ENCODE results near the gene PRKCA.
"Not testable (repeated sequence)": the region's sequence is repeated elsewhere in the genome, so short reads cannot be mapped to it uniquely, and the experiment has no call there.

Gene PRKCA

DNA sequence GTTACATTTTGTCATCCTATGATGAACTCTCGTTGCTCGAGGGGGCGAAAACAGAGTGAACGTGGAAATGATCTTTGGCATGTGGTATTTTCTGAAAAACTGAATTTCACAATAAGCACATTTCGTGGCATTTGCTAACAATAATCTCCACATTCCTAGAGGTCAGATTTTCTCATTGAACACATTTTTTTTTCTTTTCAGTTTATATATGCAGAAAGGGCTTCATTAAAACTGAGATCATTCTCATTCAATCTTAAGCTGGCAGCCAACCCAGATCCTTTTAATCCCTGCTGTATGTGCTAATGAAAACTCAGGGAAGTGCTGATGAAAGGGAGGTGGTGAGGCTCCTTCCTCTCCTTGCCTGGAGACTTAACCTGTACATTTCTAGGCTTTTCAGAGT lies 52.6 kb downstream of the PRKCA start:
- DNase-seq = no peak

DNA sequence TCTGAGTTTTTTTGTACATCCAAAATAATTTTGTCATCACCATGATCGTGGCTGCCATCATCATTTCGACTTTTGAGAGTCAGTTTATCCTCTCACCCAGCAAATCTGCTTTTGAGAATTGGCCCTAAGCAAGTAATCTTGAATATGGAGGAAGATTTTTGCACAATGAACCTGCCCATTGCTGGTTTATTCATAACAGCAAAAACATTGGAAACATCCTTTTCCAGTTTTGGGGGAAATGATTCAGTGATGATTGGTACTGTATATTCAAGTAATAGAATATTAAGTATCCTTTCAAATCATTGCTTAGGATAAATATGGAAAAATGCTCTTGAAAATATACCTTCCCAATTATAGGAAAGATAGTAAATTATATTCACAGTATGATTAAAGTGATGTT lies 53.1 kb downstream of the PRKCA start:
- DNase-seq = no peak

DNA sequence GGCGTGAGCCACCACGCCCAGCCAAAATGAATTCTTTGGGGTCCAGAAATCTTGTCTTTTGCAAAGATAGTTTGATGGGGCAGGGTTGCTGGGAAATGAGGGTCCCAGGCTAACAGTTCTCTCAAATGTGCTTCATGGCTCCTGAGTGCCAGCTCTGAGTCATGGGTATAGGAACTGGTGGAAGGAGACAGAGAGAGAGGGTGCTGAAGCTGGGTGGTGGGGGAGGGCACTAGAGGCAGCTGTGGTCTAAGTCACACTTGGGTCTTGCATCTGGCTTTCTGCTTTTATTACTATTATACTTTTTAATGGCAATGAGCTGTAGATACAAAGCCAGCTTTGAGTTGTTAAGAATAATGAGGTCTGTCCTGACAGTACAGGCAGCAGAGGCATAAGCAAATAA lies 54.6 kb downstream of the PRKCA start:
- DNase-seq = no peak

DNA sequence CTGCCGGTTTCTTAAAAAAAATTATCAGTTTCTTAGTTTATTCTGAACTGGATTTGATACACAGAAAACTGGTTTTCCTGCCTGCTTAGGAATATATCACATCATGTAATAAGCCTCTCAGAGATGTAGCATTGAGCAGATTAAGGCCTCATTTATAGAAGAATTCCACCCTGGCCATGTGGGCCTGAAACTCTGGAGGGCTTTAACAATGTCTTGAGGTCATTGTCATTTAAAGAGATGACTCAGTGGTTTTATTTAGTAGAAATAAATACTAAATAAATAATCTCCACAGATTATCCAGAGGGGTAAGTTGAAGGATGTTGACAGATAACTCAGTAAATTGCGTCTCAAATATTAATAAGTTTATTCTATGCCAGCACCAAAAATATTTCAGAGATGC lies 56.9 kb downstream of the PRKCA start:
- no peak for DNase-seq

DNA sequence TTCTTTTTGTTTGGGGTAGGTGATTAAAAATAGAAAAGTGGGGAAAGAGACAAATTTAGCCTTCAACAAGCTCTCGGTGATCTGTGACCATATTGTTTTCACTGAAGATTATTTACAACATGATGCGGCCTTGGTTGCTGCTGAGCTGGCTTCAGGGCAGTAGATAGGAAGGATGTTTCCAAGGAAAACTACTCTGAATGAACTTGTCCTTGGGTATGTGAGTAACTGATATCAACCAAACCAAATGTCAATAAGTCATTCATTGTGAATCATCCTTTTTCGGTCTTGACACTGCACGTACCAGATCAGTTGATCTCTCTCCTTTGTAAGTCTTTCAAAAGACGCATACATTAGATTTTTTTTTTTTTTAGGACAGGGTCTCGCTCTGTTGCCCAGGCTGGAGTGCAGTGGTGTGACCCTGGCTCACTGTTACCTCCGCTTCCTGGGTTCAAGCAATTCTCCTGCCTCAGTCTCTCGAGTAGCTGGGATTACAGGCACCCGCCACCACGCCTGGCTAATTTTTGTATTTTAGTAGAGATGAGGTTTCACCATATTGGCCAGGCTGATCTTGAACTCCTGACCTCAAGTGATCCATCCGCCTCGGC lies 58.6 kb downstream of the PRKCA start:
- DNase-seq = not testable (repeated sequence)

DNA sequence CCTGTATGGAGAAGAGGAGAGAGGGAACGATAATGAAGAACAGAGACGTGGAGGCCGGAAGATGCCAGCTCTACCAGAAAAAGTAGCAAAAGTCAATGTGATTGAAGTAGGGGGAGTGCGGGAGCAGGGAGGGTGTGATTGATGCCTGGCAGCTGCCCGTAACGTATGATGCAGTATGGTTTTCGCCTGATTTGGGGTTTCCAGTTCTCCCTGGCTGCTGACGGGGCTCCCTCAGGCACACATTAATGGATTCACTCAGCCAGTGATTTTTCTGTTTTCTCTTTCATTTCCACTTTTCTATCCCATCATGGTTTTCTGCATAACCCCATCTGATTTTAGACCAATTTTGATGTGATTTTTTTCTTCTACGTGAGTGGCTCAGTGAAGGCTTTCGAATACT lies 62.1 kb downstream of the PRKCA start:
- DNase-seq = no peak

DNA sequence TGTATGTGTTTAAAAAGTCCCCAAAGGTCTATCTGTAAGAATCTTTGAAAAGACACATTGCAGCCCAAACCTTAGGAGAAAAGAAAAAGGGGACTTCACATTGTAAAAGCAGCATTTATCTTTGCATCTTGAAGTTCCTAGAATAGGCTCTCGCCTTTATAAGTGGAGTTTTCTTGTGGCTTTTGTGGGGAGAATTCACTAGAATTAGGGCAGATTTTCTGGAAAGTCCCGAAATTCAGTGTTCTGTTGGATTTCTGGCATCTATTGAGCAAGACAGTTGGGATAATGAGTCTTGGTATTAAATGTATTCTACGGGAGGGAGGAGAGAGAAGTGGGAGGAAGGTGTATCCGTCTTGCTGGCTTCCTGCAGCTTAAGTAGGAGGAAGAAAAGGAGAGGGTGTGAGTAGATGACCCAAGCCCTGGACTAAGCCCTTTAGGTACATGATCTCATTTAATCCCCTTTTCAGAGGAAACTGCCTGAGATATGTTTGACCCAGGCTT lies 62.6 kb downstream of the PRKCA start:
- DNase-seq = no peak

DNA sequence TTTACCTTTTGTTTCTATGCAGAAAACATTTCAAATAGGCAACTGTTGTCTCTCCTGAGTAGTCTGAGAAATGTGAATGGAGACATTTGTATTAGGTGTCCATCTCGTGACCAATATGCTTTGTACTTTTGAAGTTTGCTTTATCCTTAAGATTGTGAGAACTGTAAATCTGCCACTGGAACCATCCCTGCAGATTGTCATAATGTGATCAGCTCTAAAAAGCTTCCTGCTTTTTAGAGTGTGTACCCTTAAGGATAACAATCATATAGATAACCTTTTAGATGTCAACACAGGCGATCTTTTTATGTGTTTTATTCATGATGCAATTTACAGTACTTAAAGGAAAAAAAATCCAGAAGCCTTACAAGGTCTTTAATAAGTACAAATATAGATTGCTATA lies 63.5 kb downstream of the PRKCA start:
- DNase-seq = no peak

DNA sequence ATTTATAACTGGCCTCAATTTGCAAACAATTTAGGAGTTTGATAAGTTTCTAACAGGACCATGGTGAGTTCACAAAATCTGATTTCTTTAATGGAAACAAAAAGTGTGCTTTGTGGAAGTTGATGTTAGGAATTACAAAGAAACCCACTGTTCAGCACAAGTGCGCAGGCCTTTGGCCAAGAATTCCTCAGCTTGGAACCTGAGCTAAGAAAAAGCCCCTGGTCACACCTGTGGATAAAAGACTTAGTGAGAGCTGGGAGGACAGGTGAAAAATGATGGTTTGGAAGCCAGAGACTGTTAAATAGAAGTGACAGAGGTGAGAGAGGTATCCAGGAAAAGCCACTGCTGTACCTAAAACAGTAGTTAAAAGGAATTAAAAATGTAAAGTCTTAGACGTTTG lies 64.7 kb downstream of the PRKCA start:
- no peak for DNase-seq

DNA sequence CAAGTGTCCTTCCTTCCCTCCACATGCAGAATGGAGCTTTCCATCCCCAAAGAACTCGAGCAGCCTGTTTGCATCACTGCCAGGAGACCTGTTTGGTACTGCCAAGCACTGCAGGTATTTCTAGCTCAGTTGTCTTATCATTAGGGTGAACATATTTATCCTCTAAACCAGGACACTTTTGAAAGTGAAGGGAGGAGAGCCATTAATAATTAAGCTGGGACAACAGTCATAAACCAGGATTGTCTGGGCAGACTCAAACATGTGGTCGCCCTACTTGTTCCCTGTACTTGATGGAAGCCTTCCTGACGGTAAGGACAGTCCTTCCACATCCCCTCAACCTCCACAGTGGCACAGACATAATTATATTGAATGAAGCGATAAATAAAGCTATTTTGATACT lies 67.4 kb downstream of the PRKCA start:
- DNase-seq = no peak

DNA sequence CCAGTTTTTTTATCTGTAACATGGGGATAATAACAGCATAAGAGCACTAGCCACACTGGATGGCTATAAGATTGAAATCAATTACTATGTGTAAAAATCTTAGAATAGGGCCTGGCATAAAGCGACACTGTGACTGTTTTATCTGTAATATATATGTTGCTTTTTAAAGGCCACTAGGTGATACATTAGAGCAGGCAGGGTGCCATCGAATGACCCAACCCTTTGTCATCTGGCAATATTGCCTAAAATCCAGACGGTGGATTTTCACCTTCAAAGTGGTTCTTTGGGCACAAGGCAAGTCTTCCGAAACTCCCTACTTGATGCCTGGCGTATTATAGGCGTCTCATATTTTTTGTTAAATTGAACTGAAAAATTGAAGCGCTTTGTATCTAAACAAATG lies 69.1 kb downstream of the PRKCA start:
- no peak for DNase-seq

DNA sequence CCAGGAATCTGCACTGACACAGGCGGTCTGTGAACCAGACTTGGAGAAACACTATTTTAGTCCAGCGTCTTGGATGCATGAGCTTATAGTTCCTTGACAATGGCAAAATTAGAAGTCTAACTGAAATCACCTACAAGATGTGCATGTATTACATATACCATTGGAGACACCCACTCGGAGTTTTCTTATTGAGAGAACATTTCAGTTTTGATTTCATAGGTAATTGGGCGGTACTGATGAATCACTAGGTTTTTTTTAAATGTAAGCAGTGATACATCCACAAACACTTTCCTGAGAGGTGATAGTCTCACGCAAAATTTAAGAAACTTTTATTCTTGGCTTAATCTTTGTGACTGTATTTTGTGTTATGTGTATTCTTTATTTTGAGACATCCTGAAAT lies 69.8 kb downstream of the PRKCA start:
- DNase-seq = no peak

DNA sequence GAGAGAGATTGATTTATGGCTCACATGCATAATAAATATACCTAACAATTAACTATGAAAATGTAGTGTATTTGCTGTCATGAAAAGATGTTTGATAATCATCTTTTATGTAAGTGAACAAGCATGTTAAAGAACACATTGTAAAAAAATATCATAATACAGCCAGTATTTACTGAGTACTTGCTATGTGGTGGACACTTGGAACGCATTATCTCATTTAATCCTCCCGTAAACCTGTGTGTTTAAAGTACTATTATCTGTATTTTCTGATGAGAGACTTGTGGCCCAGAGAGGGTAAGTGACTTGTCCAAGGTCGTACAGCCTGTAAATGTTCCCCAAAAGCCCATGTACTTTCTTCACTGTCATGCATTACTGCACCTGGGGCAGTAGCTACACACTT lies 70.7 kb downstream of the PRKCA start:
- DNase-seq = no peak

DNA sequence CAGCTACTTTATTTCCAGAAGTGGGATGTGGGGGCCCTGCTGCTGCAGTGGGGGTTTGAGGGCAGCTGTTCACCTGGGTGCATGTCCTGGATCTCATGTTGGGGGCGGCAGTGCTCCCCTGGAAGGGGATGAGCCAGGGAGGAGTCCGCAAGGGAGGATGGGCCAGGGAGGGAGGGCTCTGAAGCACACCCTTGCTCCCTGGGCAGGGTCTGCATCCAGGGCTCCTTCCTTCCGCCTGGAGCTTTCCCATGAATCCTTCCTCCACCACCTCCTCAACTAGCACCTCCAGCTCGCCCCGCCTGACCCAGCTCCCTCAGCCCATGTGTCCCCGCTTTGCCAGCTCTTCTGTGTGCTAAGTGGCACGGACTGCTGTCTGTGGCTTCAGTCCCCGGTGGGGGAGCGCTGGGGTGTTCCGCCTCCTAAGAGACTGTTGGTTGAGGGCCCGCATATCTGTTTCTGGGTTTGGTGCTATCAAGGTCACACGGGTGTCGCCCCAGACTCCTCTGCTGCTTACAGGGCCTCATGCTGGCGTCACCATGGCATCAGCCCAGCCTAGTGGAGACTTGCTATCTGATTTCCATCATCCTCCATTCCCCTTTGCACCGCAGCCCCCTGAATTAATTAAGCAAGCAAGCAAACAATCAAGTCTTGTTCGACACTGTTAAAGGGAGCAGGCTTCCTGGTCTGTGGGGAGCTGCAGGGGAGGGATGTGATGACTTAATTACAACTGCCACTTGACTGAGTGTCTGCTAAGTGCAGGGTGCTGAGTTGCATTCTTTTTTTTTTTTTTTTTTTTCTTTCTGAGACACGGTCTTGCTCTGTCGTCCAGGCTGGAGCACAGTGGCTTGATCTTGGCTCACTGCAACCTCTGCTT lies 71.8 kb downstream of the PRKCA start:
- peak; percentile 44 for DNase-seq

DNA sequence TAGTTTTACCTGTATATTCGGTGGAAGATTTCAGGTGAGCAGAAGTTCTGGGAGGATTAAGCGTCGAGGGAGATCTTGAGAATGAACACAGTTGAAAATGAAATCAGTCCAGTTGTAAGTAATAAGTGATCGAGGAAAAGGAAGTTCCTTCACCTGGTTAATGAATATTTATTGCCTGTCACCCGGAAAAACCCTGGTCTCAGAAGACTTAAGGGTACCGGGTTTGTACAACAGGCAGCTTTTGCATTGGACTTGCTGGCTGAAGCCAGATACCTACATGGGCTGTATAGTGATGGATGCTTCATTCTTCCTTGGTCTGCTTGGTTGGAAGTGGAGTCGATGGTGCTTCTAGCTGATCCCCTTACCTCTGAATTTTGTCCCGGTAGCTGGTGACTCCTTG lies 72.7 kb downstream of the PRKCA start:
- DNase-seq = no peak

DNA sequence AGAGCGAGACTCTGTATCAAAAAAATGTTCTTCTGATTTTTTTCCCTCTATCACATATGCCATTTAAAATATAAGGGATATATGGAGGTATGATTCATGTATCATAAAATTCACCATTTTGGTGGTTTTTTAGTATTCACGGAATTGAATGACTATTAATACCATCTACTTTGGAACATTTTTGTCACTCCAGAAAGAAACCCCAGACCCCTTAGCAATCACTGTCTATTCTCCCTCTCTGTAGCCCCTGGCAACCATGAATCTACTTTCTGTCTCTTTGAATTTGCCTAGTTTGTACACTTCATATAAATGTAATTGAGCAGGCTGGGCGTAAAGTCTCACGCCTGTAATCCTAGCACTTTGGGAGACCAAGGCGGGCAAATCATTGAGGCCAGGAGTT lies 75.9 kb downstream of the PRKCA start:
- no peak for DNase-seq

DNA sequence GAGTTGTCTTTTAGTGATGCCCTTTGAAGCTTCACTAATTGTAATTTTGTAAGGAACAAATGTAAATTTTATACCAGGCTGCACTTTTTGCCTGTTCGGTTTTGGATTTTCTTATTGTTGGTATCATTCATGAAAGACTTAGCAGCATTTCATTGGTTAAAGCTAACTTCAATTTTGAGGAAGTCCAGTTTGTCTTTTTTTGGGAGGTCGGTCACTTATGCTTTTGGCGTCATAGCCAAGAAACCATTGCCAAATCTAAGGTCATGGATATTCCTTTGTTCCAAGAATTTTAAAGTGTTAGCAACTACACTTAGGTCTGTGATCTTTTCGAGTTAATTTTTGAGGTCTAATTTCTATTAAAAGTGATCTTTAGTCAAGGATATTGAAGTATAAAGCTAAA lies 77.1 kb downstream of the PRKCA start:
- DNase-seq = no peak

DNA sequence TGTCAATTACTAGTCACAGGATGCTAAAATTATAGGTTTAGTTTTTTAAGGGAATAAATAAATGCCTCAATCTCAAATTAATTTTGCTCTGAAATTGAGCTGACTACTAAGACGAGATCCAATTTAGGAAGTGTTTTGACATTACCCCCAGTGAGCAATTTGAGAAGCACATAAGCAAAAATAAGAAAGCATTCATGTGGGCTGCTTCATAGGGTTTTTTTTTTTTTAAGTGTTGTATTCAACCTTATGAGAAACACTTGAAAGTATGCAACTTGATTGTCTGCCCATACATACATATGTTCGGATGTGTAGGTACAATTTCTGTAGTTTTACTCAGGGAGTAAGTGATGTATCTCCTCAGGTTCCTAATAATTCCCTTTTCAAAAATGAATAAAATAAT lies 77.6 kb downstream of the PRKCA start:
- DNase-seq = no peak

DNA sequence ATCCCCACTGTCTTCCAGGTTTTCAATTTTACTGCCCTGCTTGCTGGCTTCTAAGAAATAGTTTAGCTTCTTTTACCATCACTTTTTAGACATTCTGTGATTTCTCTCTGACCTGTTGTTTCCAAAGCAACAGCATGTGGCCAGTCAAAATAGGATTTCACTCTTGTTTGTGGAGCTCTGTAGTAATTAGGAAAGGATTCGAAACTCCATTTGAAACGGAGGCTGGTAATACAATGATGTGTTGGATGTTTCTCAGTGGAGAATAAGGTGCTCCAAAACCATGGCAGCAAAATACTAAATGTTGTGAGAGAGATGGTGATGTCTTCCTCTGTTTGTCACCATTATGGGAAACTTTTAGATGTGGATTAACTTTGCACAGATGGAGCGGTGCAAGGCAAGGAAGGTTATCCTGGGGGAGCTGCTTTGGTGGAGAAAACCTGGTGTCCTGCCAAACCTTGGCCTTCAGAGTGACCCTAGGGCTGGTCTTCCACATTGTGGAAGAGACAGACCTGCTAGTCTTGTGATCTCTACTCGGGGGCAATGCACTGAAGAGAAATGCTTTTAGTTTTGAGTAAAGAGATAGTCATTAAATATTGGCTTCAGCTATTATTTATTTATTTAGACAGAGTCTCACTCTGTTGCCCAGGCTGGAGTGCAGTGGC lies 79.4 kb downstream of the PRKCA start:
- no peak for DNase-seq

DNA sequence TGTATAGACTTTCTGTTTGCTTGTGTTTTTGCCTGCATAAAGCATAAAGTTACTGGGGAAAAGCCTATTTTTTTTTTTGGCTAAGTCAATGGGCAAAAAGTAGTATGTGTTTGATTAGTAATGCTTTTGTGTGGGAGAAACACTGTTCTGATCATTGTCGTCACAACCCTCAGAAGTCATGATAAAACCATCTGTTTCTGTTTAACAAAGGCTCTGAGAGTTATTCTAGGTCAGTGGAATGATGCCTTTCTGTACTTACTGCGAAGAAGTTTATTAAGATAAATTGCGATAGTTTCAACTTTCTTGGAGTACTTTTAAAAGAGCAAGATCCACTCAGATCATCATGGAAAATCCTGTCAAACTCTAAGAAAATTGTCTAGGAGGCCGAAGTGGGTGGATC lies 80.9 kb downstream of the PRKCA start:
- DNase-seq = no peak

DNA sequence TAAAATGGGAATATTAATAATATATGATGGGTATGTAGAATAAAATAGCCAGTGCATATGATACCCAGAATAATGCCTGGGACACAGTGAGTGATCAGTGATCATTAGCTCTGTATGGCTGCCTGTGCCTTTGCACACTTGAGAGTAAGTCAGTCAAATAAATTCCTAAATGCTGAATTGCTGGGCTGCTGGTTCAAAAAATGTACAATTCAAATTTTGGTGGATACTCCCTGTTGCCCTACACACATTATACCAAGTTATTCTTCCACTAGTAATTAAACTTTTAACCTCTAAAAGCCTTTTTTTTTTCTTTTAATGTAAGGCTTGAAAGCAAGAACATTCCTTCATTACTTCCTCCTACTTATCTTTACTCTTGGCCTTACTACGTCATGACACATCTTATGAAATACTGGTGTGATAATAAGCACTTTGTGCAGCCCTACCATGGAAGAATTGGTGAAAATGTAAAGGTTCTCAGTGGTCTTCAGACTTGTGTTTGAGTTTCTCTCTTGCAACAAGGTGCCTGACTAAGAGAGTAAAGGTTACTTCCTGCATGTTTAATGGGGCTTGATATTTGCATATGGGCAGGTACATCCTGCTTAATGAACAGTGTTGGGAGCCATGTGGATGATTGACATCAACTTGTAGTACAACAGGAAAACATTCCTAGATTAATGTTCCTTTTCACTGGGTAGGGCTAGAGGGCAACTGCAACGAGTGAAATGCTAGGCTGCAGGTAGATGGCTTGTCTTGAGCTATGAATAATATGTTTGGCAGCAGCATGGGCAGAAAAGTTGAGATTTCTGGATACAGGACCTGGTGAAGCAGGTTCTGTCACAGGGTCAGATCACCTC lies 84.3 kb downstream of the PRKCA start:
- DNase-seq = no peak

DNA sequence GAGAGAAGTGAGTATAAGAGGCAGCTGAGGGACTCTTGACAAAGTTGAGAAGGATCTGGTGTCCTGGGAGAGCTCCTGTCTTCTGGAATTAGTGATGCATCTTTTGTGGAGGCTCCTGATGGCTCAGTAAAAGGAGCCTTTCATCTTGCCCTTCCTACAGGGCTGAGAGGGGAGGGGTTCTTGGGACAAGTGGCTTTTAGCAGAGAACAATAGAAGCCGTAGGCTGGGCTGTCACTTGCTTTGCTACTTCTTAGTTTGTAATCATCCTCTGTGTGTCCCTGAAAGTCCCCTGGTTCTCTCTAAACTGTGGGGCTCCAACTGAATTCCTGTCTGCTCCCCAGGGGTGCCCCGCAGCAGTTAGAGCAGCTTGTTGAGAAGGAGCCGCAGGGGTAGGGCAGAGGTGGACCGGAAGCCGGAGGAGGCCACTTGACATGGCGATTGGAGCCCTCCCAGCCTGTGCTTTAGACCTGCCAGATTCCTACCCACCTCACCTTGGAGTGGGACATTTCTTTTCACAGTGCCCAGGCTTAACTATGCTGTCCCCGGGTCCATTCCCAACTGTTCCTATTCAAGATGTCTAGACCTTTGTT lies 85.1 kb downstream of the PRKCA start:
- DNase-seq = no peak

Measured in NCI-H1092 (cell line).